GM18498 (cell line): ENCODE measurements around the gene EIPR1.
A peak's percentile ranks its signal among the peaks of the same experiment; 100 is the strongest.

Experiments
- ATAC-seq: cut with Tn5 transposase; IDR thresholded peaks from one replicate; pipeline ENCODE4 v1.9.1; 2021; ENCODE audit warnings: mild to moderate bottlenecking, moderate library complexity; ENCODE audit not compliant: unreplicated experiment

Gene EIPR1

GRCh38 chr2:3256605-3257004, 121.0 kb downstream of the EIPR1 start:
- no peak for ATAC-seq

GRCh38 chr2:3256157-3256556, 121.5 kb downstream of the EIPR1 start:
- ATAC-seq: no peak

GRCh38 chr2:3254442-3254941, 123.1 kb downstream of the EIPR1 start:
- peak; percentile 76 for ATAC-seq

- ATAC-seq: no peak
Observed at GRCh38 chr2:3253913-3254441, 123.6 kb downstream of the EIPR1 start.

GRCh38 chr2:3251946-3252345, 125.7 kb downstream of the EIPR1 start:
- ATAC-seq: no peak

- ATAC-seq: no peak
Observed at GRCh38 chr2:3249476-3249962, 128.1 kb downstream of the EIPR1 start.

- no peak for ATAC-seq
Observed at GRCh38 chr2:3248754-3249475, 128.7 kb downstream of the EIPR1 start.

- ATAC-seq: no peak
Observed at GRCh38 chr2:3246928-3247714, 130.5 kb downstream of the EIPR1 start.

GRCh38 chr2:3246406-3246805, 131.2 kb downstream of the EIPR1 start:
- no peak for ATAC-seq

- no peak for ATAC-seq
Observed at GRCh38 chr2:3244486-3244885, 133.1 kb downstream of the EIPR1 start.

GRCh38 chr2:3243804-3244203, 133.8 kb downstream of the EIPR1 start:
- no peak for ATAC-seq

GRCh38 chr2:3242747-3243369, 134.8 kb downstream of the EIPR1 start:
- peak; percentile 70 for ATAC-seq

- no peak for ATAC-seq
Observed at GRCh38 chr2:3241971-3242746, 135.5 kb downstream of the EIPR1 start.

- peak; percentile 71 for ATAC-seq
Observed at GRCh38 chr2:3238951-3239841, 138.4 kb downstream of the EIPR1 start.

- ATAC-seq: no peak
Observed at GRCh38 chr2:3236300-3237045, 141.1 kb downstream of the EIPR1 start.

- ATAC-seq: no peak
Observed at GRCh38 chr2:3233877-3234276, 143.7 kb downstream of the EIPR1 start.

- no peak for ATAC-seq
Observed at GRCh38 chr2:3229221-3229620, 148.4 kb downstream of the EIPR1 start.

- ATAC-seq: no peak
Observed at GRCh38 chr2:3224681-3225080, 152.9 kb downstream of the EIPR1 start.
